WTC11 (cell line): ENCODE results near the gene CCP110. TPM values are rescaled to one million over a fixed set of nuclear protein-coding genes. Genes with fewer than 3 reads are reported as not detected.

ENCODE experiments used
- ATAC-seq: fragments of 200-7000 bp; cut with Tn5 transposase; 2 replicates; pipeline ENCODE4 v1.10.0; 2021; ENCODE audit warnings: mild to moderate bottlenecking, moderate library complexity
- CTCF ChIA-PET: fragments of 300-600 bp; sonication (Branson Sonifier 250); formaldehyde crosslinking; loops from one replicate; lab custom pipeline; 2021; ENCODE audit warnings: antibody characterized with exemption; lab: Charles Lee
- POLR2A ChIA-PET: fragments of 350-600 bp; sonication (Branson Sonifier 250); formaldehyde crosslinking; loops from one replicate; lab custom pipeline; 2021; ENCODE audit warnings: antibody characterized with exemption; lab: Charles Lee
- DNase-seq: peaks from one replicate; pipeline ENCODE4 v3.0.0; 2021; ENCODE audit warnings: low spot score
- H3K27ac Mint-ChIP-seq: 2 replicates; pipeline ENCODE4 v1.8.0; 2021; ENCODE audit warnings: mixed read lengths
- H3K27me3 Mint-ChIP-seq: 2 replicates; pipeline ENCODE4 v1.8.0; 2021; ENCODE audit warnings: low read depth, mild to moderate bottlenecking, moderate library complexity, mixed read lengths
- H3K36me3 Mint-ChIP-seq: 2 replicates; pipeline ENCODE4 v1.8.0; 2021; ENCODE audit warnings: mixed read lengths
- H3K4me1 Mint-ChIP-seq: 2 replicates; pipeline ENCODE4 v1.8.0; 2022; ENCODE audit warnings: mixed read lengths
- H3K4me3 Mint-ChIP-seq: 2 replicates; pipeline ENCODE4 v1.8.0; 2021; ENCODE audit warnings: mild to moderate bottlenecking, moderate library complexity, mixed read lengths
- H3K9me3 Mint-ChIP-seq: 2 replicates; pipeline ENCODE4 v1.8.0; 2021; ENCODE audit warnings: mixed read lengths
- CREM ChIP-seq: sonication (generic); formaldehyde crosslinking; IDR thresholded peaks from 2 replicates; pipeline ENCODE4 v1.8.1; 2022; ENCODE audit warnings: mild to moderate bottlenecking, missing genetic modification reagents, moderate library complexity
- KAT7 ChIP-seq: sonication (generic); formaldehyde crosslinking; IDR thresholded peaks from 2 replicates; pipeline ENCODE4 v1.8.1; 2023; ENCODE audit warnings: missing genetic modification reagents, mild to moderate bottlenecking, borderline replicate concordance
- NFATC4 ChIP-seq: fragments of 250-450 bp; sonication (Bioruptor Pico); IDR thresholded peaks from 2 replicates; pipeline ENCODE4 v1.9.0; 2021; ENCODE audit warnings: mild to moderate bottlenecking
- NFYB ChIP-seq: sonication (generic); formaldehyde crosslinking; conservative IDR thresholded peaks from 2 replicates; pipeline ENCODE4 v1.8.0; 2022; ENCODE audit warnings: low read depth, missing genetic modification reagents
- SOX15 ChIP-seq: fragments of 250-450 bp; sonication (Bioruptor Pico); IDR thresholded peaks from 2 replicates; pipeline ENCODE4 v1.9.0; 2021; ENCODE audit warnings: mild to moderate bottlenecking
- ZNF138 ChIP-seq: sonication (generic); formaldehyde crosslinking; conservative IDR thresholded peaks from 2 replicates; pipeline ENCODE4 v1.8.1; 2022; ENCODE audit warnings: mild to moderate bottlenecking, moderate library complexity, missing genetic modification reagents
- ZNF263 ChIP-seq: sonication (generic); formaldehyde crosslinking; IDR thresholded peaks from 2 replicates; pipeline ENCODE4 v1.8.1; 2022; ENCODE audit warnings: low read depth, mild to moderate bottlenecking, moderate library complexity, missing genetic modification reagents
- total RNA-seq: library from RNA; stranded (reverse); gene quantifications from 3 replicates; pipeline ENCODE4 v1.2.3, GENCODE V29; 2021
- TF ChIP-seq, protein P1 (sequence below): sonication (generic); formaldehyde crosslinking; IDR thresholded peaks from 2 replicates; pipeline ENCODE4 v1.8.1; 2022; ENCODE audit warnings: missing genetic modification reagents, borderline replicate concordance
- TF ChIP-seq, protein P2 (sequence below): sonication (generic); formaldehyde crosslinking; IDR thresholded peaks from 2 replicates; pipeline ENCODE4 v1.8.1; 2023; ENCODE audit warnings: mild to moderate bottlenecking, missing genetic modification reagents, moderate library complexity
- TF ChIP-seq, protein P3 (sequence below): fragments of 250-450 bp; sonication (Bioruptor Pico); IDR thresholded peaks from 2 replicates; pipeline ENCODE4 v1.8.0; 2021; ENCODE audit warnings: mild to moderate bottlenecking
- TF ChIP-seq, protein P4 (sequence below): sonication (generic); formaldehyde crosslinking; IDR thresholded peaks from 2 replicates; pipeline ENCODE4 v1.8.1; 2023; ENCODE audit warnings: mild to moderate bottlenecking, moderate library complexity, missing genetic modification reagents
- TF ChIP-seq, protein P5 (sequence below): fragments of 250-450 bp; sonication (Bioruptor Pico); IDR thresholded peaks from 2 replicates; pipeline ENCODE4 v1.9.0; 2021; ENCODE audit warnings: mild to moderate bottlenecking, borderline replicate concordance
- TF ChIP-seq, protein P6 (sequence below): sonication (generic); formaldehyde crosslinking; IDR thresholded peaks from 2 replicates; pipeline ENCODE4 v1.8.0; 2022; ENCODE audit warnings: missing genetic modification reagents
- TF ChIP-seq, protein P7 (sequence below): sonication (generic); formaldehyde crosslinking; IDR thresholded peaks from 2 replicates; pipeline ENCODE4 v1.8.1; 2023; ENCODE audit warnings: mild to moderate bottlenecking, missing genetic modification reagents, borderline replicate concordance

The CCP110 gene
- total RNA-seq, 1 experiment from 2014 or later: 23.9 TPM

DNA sequence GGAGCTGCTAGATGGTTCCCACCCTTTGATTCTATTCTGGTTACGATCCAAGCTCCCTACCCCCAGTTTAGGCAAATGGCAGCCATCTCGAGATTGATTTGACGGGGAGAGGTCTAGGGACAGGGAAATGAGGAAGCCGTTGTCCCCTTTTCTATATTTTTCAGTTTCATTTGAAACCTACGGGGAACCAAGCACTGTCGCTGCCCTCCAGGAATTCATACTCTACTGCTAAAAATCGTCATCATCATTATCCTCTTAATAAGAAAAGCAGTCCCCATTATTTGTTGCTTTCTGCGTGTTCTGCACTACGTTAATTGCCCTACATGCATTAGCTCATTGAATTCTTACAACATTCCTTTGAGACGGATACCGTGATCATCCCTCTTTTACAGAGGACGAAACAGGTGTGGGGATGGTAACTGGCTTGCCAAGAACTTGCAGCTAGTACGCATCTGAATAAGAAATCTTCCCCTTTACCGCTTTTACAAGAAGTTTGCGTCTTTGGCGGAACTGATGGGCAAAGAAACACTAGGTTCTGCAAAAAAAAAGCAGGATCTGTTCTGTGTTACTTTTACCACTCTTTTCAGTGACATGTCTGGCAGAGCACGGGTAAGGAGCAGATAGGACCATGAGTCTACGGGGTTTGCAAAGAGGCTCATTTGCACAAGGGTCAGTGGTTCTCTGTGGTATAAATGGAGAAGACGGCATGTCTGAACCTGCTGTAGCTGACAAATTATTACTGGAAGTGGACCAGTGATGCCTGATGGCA, 1.1 kb downstream of the CCP110 start (continued):
- TF ChIP-seq, protein P1, sequence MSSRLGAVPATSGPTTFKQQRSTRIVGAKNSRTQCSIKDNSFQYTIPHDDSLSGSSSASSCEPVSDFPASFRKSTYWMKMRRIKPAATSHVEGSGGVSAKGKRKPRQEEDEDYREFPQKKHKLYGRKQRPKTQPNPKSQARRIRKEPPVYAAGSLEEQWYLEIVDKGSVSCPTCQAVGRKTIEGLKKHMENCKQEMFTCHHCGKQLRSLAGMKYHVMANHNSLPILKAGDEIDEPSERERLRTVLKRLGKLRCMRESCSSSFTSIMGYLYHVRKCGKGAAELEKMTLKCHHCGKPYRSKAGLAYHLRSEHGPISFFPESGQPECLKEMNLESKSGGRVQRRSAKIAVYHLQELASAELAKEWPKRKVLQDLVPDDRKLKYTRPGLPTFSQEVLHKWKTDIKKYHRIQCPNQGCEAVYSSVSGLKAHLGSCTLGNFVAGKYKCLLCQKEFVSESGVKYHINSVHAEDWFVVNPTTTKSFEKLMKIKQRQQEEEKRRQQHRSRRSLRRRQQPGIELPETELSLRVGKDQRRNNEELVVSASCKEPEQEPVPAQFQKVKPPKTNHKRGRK (CRISPR knock-in tag): no peak
- no peak for TF ChIP-seq CREM (CRISPR knock-in tag)
- TF ChIP-seq, protein P2, sequence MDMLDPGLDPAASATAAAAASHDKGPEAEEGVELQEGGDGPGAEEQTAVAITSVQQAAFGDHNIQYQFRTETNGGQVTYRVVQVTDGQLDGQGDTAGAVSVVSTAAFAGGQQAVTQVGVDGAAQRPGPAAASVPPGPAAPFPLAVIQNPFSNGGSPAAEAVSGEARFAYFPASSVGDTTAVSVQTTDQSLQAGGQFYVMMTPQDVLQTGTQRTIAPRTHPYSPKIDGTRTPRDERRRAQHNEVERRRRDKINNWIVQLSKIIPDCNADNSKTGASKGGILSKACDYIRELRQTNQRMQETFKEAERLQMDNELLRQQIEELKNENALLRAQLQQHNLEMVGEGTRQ: no peak
- TF ChIP-seq ZNF138: no peak
- no peak for TF ChIP-seq ZNF263
- no peak for TF ChIP-seq SOX15

DNA sequence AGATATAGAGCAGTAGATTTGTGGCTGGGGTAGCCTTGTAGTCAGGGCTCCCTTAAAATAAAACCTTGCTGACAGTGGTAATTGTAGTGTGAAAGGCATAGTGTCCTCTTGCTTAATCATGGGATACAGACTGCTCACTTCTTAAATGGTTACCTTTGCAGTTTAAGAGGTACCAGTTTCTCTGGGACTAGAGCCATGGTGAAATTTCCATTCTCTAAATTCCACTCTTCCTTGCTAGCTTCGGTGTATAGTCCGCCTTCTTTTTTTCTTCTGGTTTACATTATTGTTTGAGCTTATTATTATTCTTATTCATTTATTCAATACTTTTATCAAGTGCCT, 1.6 kb downstream of the CCP110 start:
- no peaks in the 10 kb centered on the region for H3K27me3 Mint-ChIP-seq
- DNase-seq (no peak), ATAC-seq (no peak)
- H3K9me3 Mint-ChIP-seq: no peaks in the 10 kb centered on the region
- peak overlapping the region; percentile 94 for H3K4me3 Mint-ChIP-seq
- H3K4me1 Mint-ChIP-seq: peaks cover 41% of the 10 kb centered on the region
- peaks cover 18% of the 10 kb centered on the region for H3K36me3 Mint-ChIP-seq
- H3K27ac Mint-ChIP-seq: 0 out of 2 replicates have a peak overlapping the region, but pooled peaks have one; percentile 41
- CTCF ChIA-PET: interaction anchor here (0.6 to 3.1 kb wide), 4 partner anchors 13 to 98 kb away, joined by 3 to 28 read pairs (median 8); partner anchors contain the start of gene VPS35L
- POLR2A ChIA-PET: interaction anchor here (2.6 kb wide), 1 partner anchor 30 kb away, joined by 23 read pairs; the partner anchor contains the start of gene VPS35L
- no peak for TF ChIP-seq NFYB (CRISPR knock-in tag)
- TF ChIP-seq, protein P3, sequence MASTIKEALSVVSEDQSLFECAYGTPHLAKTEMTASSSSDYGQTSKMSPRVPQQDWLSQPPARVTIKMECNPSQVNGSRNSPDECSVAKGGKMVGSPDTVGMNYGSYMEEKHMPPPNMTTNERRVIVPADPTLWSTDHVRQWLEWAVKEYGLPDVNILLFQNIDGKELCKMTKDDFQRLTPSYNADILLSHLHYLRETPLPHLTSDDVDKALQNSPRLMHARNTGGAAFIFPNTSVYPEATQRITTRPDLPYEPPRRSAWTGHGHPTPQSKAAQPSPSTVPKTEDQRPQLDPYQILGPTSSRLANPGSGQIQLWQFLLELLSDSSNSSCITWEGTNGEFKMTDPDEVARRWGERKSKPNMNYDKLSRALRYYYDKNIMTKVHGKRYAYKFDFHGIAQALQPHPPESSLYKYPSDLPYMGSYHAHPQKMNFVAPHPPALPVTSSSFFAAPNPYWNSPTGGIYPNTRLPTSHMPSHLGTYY (CRISPR knock-in tag): no peak
- no peak for TF ChIP-seq NFATC4 (CRISPR knock-in tag)
- TF ChIP-seq, protein P2: no peak
- TF ChIP-seq, protein P4, sequence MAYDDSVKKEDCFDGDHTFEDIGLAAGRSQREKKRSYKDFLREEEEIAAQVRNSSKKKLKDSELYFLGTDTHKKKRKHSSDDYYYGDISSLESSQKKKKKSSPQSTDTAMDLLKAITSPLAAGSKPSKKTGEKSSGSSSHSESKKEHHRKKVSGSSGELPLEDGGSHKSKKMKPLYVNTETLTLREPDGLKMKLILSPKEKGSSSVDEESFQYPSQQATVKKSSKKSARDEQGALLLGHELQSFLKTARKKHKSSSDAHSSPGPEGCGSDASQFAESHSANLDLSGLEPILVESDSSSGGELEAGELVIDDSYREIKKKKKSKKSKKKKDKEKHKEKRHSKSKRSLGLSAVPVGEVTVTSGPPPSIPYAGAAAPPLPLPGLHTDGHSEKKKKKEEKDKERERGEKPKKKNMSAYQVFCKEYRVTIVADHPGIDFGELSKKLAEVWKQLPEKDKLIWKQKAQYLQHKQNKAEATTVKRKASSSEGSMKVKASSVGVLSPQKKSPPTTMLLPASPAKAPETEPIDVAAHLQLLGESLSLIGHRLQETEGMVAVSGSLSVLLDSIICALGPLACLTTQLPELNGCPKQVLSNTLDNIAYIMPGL: no peak
- TF ChIP-seq, protein P5, sequence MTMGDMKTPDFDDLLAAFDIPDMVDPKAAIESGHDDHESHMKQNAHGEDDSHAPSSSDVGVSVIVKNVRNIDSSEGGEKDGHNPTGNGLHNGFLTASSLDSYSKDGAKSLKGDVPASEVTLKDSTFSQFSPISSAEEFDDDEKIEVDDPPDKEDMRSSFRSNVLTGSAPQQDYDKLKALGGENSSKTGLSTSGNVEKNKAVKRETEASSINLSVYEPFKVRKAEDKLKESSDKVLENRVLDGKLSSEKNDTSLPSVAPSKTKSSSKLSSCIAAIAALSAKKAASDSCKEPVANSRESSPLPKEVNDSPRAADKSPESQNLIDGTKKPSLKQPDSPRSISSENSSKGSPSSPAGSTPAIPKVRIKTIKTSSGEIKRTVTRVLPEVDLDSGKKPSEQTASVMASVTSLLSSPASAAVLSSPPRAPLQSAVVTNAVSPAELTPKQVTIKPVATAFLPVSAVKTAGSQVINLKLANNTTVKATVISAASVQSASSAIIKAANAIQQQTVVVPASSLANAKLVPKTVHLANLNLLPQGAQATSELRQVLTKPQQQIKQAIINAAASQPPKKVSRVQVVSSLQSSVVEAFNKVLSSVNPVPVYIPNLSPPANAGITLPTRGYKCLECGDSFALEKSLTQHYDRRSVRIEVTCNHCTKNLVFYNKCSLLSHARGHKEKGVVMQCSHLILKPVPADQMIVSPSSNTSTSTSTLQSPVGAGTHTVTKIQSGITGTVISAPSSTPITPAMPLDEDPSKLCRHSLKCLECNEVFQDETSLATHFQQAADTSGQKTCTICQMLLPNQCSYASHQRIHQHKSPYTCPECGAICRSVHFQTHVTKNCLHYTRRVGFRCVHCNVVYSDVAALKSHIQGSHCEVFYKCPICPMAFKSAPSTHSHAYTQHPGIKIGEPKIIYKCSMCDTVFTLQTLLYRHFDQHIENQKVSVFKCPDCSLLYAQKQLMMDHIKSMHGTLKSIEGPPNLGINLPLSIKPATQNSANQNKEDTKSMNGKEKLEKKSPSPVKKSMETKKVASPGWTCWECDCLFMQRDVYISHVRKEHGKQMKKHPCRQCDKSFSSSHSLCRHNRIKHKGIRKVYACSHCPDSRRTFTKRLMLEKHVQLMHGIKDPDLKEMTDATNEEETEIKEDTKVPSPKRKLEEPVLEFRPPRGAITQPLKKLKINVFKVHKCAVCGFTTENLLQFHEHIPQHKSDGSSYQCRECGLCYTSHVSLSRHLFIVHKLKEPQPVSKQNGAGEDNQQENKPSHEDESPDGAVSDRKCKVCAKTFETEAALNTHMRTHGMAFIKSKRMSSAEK (CRISPR knock-in tag): no peak
- no peak for TF ChIP-seq KAT7 (CRISPR knock-in tag)
- TF ChIP-seq, protein P6, sequence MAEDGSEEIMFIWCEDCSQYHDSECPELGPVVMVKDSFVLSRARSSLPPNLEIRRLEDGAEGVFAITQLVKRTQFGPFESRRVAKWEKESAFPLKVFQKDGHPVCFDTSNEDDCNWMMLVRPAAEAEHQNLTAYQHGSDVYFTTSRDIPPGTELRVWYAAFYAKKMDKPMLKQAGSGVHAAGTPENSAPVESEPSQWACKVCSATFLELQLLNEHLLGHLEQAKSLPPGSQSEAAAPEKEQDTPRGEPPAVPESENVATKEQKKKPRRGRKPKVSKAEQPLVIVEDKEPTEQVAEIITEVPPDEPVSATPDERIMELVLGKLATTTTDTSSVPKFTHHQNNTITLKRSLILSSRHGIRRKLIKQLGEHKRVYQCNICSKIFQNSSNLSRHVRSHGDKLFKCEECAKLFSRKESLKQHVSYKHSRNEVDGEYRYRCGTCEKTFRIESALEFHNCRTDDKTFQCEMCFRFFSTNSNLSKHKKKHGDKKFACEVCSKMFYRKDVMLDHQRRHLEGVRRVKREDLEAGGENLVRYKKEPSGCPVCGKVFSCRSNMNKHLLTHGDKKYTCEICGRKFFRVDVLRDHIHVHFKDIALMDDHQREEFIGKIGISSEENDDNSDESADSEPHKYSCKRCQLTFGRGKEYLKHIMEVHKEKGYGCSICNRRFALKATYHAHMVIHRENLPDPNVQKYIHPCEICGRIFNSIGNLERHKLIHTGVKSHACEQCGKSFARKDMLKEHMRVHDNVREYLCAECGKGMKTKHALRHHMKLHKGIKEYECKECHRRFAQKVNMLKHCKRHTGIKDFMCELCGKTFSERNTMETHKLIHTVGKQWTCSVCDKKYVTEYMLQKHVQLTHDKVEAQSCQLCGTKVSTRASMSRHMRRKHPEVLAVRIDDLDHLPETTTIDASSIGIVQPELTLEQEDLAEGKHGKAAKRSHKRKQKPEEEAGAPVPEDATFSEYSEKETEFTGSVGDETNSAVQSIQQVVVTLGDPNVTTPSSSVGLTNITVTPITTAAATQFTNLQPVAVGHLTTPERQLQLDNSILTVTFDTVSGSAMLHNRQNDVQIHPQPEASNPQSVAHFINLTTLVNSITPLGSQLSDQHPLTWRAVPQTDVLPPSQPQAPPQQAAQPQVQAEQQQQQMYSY (CRISPR knock-in tag): no peak
- TF ChIP-seq, protein P7, sequence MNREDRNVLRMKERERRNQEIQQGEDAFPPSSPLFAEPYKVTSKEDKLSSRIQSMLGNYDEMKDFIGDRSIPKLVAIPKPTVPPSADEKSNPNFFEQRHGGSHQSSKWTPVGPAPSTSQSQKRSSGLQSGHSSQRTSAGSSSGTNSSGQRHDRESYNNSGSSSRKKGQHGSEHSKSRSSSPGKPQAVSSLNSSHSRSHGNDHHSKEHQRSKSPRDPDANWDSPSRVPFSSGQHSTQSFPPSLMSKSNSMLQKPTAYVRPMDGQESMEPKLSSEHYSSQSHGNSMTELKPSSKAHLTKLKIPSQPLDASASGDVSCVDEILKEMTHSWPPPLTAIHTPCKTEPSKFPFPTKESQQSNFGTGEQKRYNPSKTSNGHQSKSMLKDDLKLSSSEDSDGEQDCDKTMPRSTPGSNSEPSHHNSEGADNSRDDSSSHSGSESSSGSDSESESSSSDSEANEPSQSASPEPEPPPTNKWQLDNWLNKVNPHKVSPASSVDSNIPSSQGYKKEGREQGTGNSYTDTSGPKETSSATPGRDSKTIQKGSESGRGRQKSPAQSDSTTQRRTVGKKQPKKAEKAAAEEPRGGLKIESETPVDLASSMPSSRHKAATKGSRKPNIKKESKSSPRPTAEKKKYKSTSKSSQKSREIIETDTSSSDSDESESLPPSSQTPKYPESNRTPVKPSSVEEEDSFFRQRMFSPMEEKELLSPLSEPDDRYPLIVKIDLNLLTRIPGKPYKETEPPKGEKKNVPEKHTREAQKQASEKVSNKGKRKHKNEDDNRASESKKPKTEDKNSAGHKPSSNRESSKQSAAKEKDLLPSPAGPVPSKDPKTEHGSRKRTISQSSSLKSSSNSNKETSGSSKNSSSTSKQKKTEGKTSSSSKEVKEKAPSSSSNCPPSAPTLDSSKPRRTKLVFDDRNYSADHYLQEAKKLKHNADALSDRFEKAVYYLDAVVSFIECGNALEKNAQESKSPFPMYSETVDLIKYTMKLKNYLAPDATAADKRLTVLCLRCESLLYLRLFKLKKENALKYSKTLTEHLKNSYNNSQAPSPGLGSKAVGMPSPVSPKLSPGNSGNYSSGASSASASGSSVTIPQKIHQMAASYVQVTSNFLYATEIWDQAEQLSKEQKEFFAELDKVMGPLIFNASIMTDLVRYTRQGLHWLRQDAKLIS (CRISPR knock-in tag): no peak
